HCT116 (cell line): ENCODE data around the gene PCDHGA1. TPM values are rescaled to one million over a fixed set of nuclear protein-coding genes. Genes with fewer than 3 reads are reported as not detected.

ENCODE experiments used
- ATAC-seq: fragments of 200-7000 bp; cut with Tn5 transposase; 2 replicates; pipeline ENCODE4 v1.9.1; 2020; ENCODE audit warnings: mild to moderate bottlenecking, moderate library complexity
- BruUV-seq: library from RNA; stranded (reverse); fragments of 400-500 nt; replicated peaks from 2 replicates; lab custom pipeline; 2021; lab: Mats Ljungman, UMichigan
- CTCF ChIA-PET: fragments of 300-600 bp; sonication (Branson Sonifier 250); formaldehyde crosslinking; loops from one replicate; lab custom pipeline; 2021; ENCODE audit warnings: antibody characterized with exemption; lab: Charles Lee
- POLR2A ChIA-PET: fragments of 300-600, 350-600 bp; sonication (Branson Sonifier 250); formaldehyde crosslinking; loops from one replicate; lab custom pipeline; 2021; ENCODE audit warnings: antibody characterized with exemption; lab: Charles Lee
- RAD21 ChIA-PET, 2 experiments: fragments of 300-600 bp; sonication (Branson Sonifier 250); formaldehyde crosslinking; loops; one replicate each; lab custom pipeline; 2023; ENCODE audit warnings: low total read pairs in 2 of 2; ENCODE audit not compliant: uncharacterized antibody in 2 of 2, unreplicated experiment in 2 of 2, low non-redundant PET in 1 of 2; lab: Charles Lee
- DNase-seq: peaks from one replicate; pipeline ENCODE4 v3.0.0-alpha.2; 2010; ENCODE audit warnings: low read depth, low spot score
- H2AFZ ChIP-seq: fragments of 200-600 bp; shearing (Covaris generic), sonication (generic); 2 replicates; pipeline ENCODE4 v1.6.1; 2017; ENCODE audit warnings: low read depth, mixed run types, mixed read lengths, antibody characterized with exemption, low read length; ENCODE audit not compliant: poor library complexity, severe bottlenecking
- H3K27ac ChIP-seq: 2 replicates; pipeline ENCODE4 v1.5.1; 2012; ENCODE audit warnings: low read depth, low read length
- H3K27me3 ChIP-seq: fragments of 200-600 bp; sonication (generic); 2 replicates; pipeline ENCODE4 v1.6.1; 2016; ENCODE audit warnings: mixed run types, low read length, mixed read lengths; ENCODE audit not compliant: insufficient read depth
- H3K36me3 ChIP-seq, 2 experiments: fragments of 200-500 bp in 1 of 2; fragments of 200-600 bp in 1 of 2; sonication (Bioruptor generic) in 1 of 2; sonication (generic) in 1 of 2; 2 replicates each; pipeline versions ENCODE4 v1.5.1 to v1.6.1; 2014 to 2016; ENCODE audit warnings: low read length in 2 of 2, inconsistent platforms in 1 of 2, mixed read lengths in 1 of 2, mixed run types in 1 of 2; ENCODE audit not compliant: insufficient read depth in 2 of 2, control insufficient read depth in 1 of 2
- H3K4me1 ChIP-seq, 2 experiments: fragments of 200-600 bp in 1 of 2; sonication (generic) in 1 of 2; 2 replicates each; pipeline versions ENCODE4 v1.5.1 to v1.6.1; 2012 to 2017; ENCODE audit warnings: low read length in 2 of 2, inconsistent platforms in 1 of 2, mild to moderate bottlenecking in 1 of 2, mixed read lengths in 1 of 2, mixed run types in 1 of 2, moderate library complexity in 1 of 2; ENCODE audit not compliant: insufficient read depth in 2 of 2, control insufficient read depth in 1 of 2
- H3K4me2 ChIP-seq: fragments of 200-600 bp; sonication (generic); 2 replicates; pipeline ENCODE4 v1.6.1; 2017; ENCODE audit warnings: mixed run types, low read length, mixed read lengths
- H3K4me3 ChIP-seq, 2 experiments: fragments of 200-600 bp in 1 of 2; sonication (generic) in 1 of 2; replicated peaks in 1 of 2; 2 replicates each; pipeline ENCODE4 v1.5.1; 2011 to 2016; ENCODE audit warnings: low read length in 2 of 2, control low read depth in 1 of 2, low read depth in 1 of 2, mild to moderate bottlenecking in 1 of 2, mixed read lengths in 1 of 2, mixed run types in 1 of 2
- H3K79me2 ChIP-seq: fragments of 200-600 bp; sonication (generic); 2 replicates; pipeline ENCODE4 v1.6.1; 2017; ENCODE audit warnings: mild to moderate bottlenecking, mixed run types, low read length, moderate library complexity, mixed read lengths; ENCODE audit not compliant: insufficient read depth
- H3K9ac ChIP-seq: fragments of 200-600 bp; sonication (generic); 2 replicates; pipeline ENCODE4 v1.6.1; 2016; ENCODE audit warnings: low read length, mixed read lengths
- H3K9me2 ChIP-seq: fragments of 200-600 bp; sonication (generic), shearing (Covaris generic); 2 replicates; pipeline ENCODE4 v1.6.1; 2017; ENCODE audit warnings: mixed run types, mild to moderate bottlenecking, moderate library complexity; ENCODE audit not compliant: insufficient read depth
- H3K9me3 ChIP-seq, 2 experiments: fragments of 200-500 bp in 1 of 2; fragments of 200-600 bp in 1 of 2; sonication (Bioruptor generic) in 1 of 2; sonication (generic) in 1 of 2; 2 replicates each; pipeline ENCODE4 v1.6.1; 2014 to 2017; ENCODE audit warnings: low read length in 2 of 2, mixed read lengths in 2 of 2, inconsistent platforms in 1 of 2, low read depth in 1 of 2, mild to moderate bottlenecking in 1 of 2, mixed run types in 1 of 2, moderate library complexity in 1 of 2; ENCODE audit not compliant: control insufficient read depth in 1 of 2, insufficient read depth in 1 of 2
- H4K20me1 ChIP-seq: fragments of 200-600 bp; sonication (generic), shearing (Covaris generic); 2 replicates; pipeline ENCODE4 v1.6.1; 2017; ENCODE audit warnings: mixed run types, mild to moderate bottlenecking, moderate library complexity; ENCODE audit not compliant: insufficient read depth
- CBX3 ChIP-seq: IDR thresholded peaks from 2 replicates; pipeline ENCODE4 v1.6.1; 2012; ENCODE audit warnings: low read depth
- CEBPB ChIP-seq: IDR thresholded peaks from 2 replicates; pipeline ENCODE4 v1.6.1; 2012; ENCODE audit warnings: low read depth
- CTCF ChIP-seq, 3 experiments: fragments of 200-600 bp in 1 of 3; sonication (generic) in 1 of 3; IDR thresholded peaks in 2 of 3; conservative IDR thresholded peaks in 1 of 3; 2 replicates each; pipeline ENCODE4 v1.5.1; 2012 to 2017; ENCODE audit warnings: low read depth in 2 of 3, low read length in 2 of 3, antibody characterized with exemption in 1 of 3, borderline replicate concordance in 1 of 3, control low read depth in 1 of 3, mild to moderate bottlenecking in 1 of 3, mixed read lengths in 1 of 3, mixed run types in 1 of 3, moderate library complexity in 1 of 3; ENCODE audit not compliant: insufficient read depth in 1 of 3
- EGR1 ChIP-seq: IDR thresholded peaks from 2 replicates; pipeline ENCODE4 v1.6.1; 2012; ENCODE audit warnings: low read depth
- ELF1 ChIP-seq: IDR thresholded peaks from 2 replicates; pipeline ENCODE4 v1.6.1; 2012; ENCODE audit warnings: low read depth, borderline replicate concordance
- EZH2 ChIP-seq: fragments of 200-600 bp; sonication (generic); IDR thresholded peaks from 2 replicates; pipeline ENCODE4 v1.6.1; 2017; ENCODE audit warnings: antibody characterized with exemption, mixed run types
- JUND ChIP-seq: IDR thresholded peaks from 2 replicates; pipeline ENCODE4 v1.6.1; 2012
- POLR2A ChIP-seq: IDR thresholded peaks from 2 replicates; pipeline ENCODE4 v1.7.0; 2011; ENCODE audit warnings: borderline replicate concordance; ENCODE audit not compliant: insufficient read depth, insufficient read length; ENCODE audit errors: extremely low read depth
- POLR2AphosphoS5 ChIP-seq: IDR thresholded peaks from 2 replicates; pipeline ENCODE4 v1.6.1; 2011; ENCODE audit warnings: mild to moderate bottlenecking, low read depth, low read length, moderate library complexity
- RAD21 ChIP-seq: IDR thresholded peaks from 2 replicates; pipeline ENCODE4 v1.6.1; 2012; ENCODE audit warnings: low read depth, mild to moderate bottlenecking
- REST ChIP-seq: IDR thresholded peaks from 2 replicates; pipeline ENCODE4 v1.6.1; 2012; ENCODE audit warnings: low read depth
- SP1 ChIP-seq: IDR thresholded peaks from 2 replicates; pipeline ENCODE4 v1.6.1; 2012; ENCODE audit warnings: low read depth
- YY1 ChIP-seq: IDR thresholded peaks from 2 replicates; pipeline ENCODE4 v1.6.1; 2011; ENCODE audit warnings: low read length, low read depth, moderate library complexity, mild to moderate bottlenecking; ENCODE audit not compliant: insufficient replicate concordance; ENCODE audit errors: extremely low read depth
- ZBTB33 ChIP-seq: IDR thresholded peaks from 2 replicates; pipeline ENCODE4 v1.6.1; 2011; ENCODE audit warnings: mild to moderate bottlenecking, low read length, moderate library complexity; ENCODE audit not compliant: insufficient replicate concordance; ENCODE audit errors: extremely low read depth
- ZNF274 ChIP-seq: fragments of 200-500 bp; sonication (Bioruptor generic); IDR thresholded peaks from 2 replicates; pipeline ENCODE4 v1.6.1; 2014; ENCODE audit warnings: mild to moderate bottlenecking, low read depth, low read length, inconsistent platforms
- intact Hi-C: fragments of 100-400 bp; cut with micrococcal nuclease; formaldehyde crosslinking; loops from 2 replicates; pipeline ENCODE4 v1.10.0; 2022
- total RNA-seq: library from RNA; stranded (reverse); gene quantifications from one replicate; pipeline ENCODE4 v1.2.1, GENCODE V29; 2021; ENCODE audit not compliant: unreplicated experiment

PCDHGA1 gene
- total RNA-seq, 1 experiment from 2014 or later = 0.05 TPM

- H3K79me2 ChIP-seq = no peaks in the 10 kb centered on the region
- CTCF ChIA-PET = interaction anchor here (0.5 to 3.2 kb wide), 4 partner anchors 10 to 303 kb away, joined by 3 to 15 read pairs (median 7); partner anchors contain the start of gene PCDHGA10
- no peaks in the 10 kb centered on the region for H3K9me3 ChIP-seq
- H3K4me3 ChIP-seq = no peak overlapping the region
- no peak overlapping the region for H3K9ac ChIP-seq
- no peaks in the 10 kb centered on the region for H3K9me2 ChIP-seq
- H4K20me1 ChIP-seq = no peaks in the 10 kb centered on the region
- POLR2A ChIA-PET = no interaction called here
- H2AFZ ChIP-seq = no peak overlapping the region
- no peak overlapping the region for H3K27ac ChIP-seq
- DNase-seq (no peak), ATAC-seq (no peak)
- peaks cover 2 to 14% of the 10 kb centered on the region in 2 experiments; a peak in 1 of 4 replicates for H3K36me3 ChIP-seq
- BruUV-seq = no TSS peak
- H3K4me2 ChIP-seq = no peak overlapping the region
- TF ChIP-seq ZNF274 = no peak
- TF ChIP-seq SP1 = no peak
- TF ChIP-seq YY1 = no peak
- no peak for TF ChIP-seq POLR2AphosphoS5
- TF ChIP-seq CTCF (IDR thresholded peaks at IDR 0.05 in 2 of 3, conservative IDR thresholded peaks at IDR 0.05 in 1 of 3; ENCODE audit: borderline replicate concordance in 1 of 3, insufficient read depth in 1 of 3, low read depth in 2 of 3, low read length in 2 of 3) = no peak
- TF ChIP-seq POLR2A = no peak
- no peak for TF ChIP-seq ELF1
- TF ChIP-seq EGR1 = no peak
- no peak for TF ChIP-seq ZBTB33
- TF ChIP-seq EZH2 = no peak
- TF ChIP-seq REST = no peak
- TF ChIP-seq CEBPB = no peak
- TF ChIP-seq JUND = no peak
- no peak for TF ChIP-seq RAD21
- TF ChIP-seq CBX3 = no peak
- intact Hi-C loops = loop anchor here (2.0 kb wide), 1 partner anchor 101 kb away; the partner anchor contains the start of gene PCDHGA10
- peaks cover 0 to 14% of the 10 kb centered on the region in 2 experiments; a peak in 2 of 4 replicates for H3K4me1 ChIP-seq
- RAD21 ChIA-PET = no interaction called here
- no peaks in the 10 kb centered on the region for H3K27me3 ChIP-seq
Measured at GRCh38 chr5:141513627-141514329, 183.5 kb downstream of the PCDHGA1 start.
